ENCODE results near the gene PPP1R1A.

Gene PPP1R1A

DNA sequence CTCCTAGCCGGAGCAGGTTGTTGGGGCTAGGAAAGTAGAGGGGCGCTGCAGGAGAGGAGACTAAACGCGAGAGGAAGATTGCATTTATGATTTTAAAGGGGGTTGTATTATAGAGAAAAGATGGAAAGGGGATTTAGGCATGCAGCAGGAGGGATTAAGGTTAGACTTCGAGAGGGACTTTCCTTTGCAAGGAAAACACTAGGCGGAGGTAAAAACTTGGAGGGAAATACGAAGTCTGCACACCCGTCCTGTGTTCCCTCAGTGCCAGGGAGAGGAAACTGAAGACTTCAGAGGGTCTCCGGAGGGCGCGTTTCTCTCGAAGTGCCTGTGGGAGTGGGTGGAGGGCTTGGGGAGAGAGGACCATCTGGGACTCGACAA, 420 bp upstream of the PPP1R1A start:
- Histone ChIP-seq H3K4me1 (ENCODE audit: low read length) (no peaks in the 10 kb centered on the region), H3K9me3 (ENCODE audit: insufficient read depth, low read length) (no peaks in the 10 kb centered on the region), H3K36me3 (replicated peaks; ENCODE audit: low read depth, low read length) (no peaks in the 10 kb centered on the region), H2AFZ (ENCODE audit: low read depth, low read length) (no peak overlapping the region), H3K4me2 (ENCODE audit: low read length) (no peak overlapping the region), H3K9ac (ENCODE audit: low read length) (no peak overlapping the region), H4K20me1 (ENCODE audit: insufficient read depth, low read length) (no peaks in the 10 kb centered on the region), H3K27me3 (ENCODE audit: low read depth, low read length) (peaks cover 11% of the 10 kb centered on the region), H3K4me3 (ENCODE audit: low read length) (no peak overlapping the region), H3K27ac (ENCODE audit: low read length) (no peak overlapping the region), H3K79me2 (ENCODE audit: low read length) (no peaks in the 10 kb centered on the region)
- TF ChIP-seq, protein P1, sequence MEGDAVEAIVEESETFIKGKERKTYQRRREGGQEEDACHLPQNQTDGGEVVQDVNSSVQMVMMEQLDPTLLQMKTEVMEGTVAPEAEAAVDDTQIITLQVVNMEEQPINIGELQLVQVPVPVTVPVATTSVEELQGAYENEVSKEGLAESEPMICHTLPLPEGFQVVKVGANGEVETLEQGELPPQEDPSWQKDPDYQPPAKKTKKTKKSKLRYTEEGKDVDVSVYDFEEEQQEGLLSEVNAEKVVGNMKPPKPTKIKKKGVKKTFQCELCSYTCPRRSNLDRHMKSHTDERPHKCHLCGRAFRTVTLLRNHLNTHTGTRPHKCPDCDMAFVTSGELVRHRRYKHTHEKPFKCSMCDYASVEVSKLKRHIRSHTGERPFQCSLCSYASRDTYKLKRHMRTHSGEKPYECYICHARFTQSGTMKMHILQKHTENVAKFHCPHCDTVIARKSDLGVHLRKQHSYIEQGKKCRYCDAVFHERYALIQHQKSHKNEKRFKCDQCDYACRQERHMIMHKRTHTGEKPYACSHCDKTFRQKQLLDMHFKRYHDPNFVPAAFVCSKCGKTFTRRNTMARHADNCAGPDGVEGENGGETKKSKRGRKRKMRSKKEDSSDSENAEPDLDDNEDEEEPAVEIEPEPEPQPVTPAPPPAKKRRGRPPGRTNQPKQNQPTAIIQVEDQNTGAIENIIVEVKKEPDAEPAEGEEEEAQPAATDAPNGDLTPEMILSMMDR (IDR thresholded peaks at IDR 0.05; ENCODE audit: low read depth, low read length) = no peak
- TF ChIP-seq EZH2phosphoT487 (IDR thresholded peaks at IDR 0.05; ENCODE audit: low read depth) = no peak

DNA sequence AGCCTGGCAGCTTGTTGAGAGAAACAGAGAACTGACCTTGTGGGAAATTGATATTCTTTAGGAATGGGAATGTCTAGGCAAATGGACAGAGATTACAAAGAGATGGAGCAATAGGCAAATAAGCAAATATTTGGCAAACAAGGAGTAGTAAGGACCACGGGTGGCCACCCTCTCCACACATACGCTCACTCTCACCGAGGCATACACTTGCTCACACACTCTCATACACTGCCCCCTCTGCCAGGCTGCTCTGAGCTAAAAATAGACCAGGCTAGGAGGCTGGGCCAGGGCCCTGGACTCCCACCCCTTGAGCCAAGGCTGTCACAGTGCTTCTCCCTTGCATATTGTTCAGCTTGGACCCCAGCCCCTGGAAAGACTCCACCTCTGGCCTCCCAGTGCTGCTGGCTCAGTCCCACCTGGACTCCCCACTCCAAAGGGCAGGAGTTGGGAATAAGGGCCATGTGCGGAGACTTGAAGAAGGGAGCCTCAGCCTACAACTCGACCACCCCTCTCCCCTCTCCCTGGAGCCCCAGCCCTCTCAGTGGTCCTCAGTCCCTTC, 1.1 kb downstream of the PPP1R1A start:
- H3K4me1 ChIP-seq (ENCODE audit: low read length) = no peaks in the 10 kb centered on the region
- H3K36me3 ChIP-seq (replicated peaks; ENCODE audit: low read depth, low read length) = no peaks in the 10 kb centered on the region
- no peaks in the 10 kb centered on the region for H3K9me3 ChIP-seq (ENCODE audit: insufficient read depth, low read length)
- peaks cover 16% of the 10 kb centered on the region for H3K27me3 ChIP-seq (ENCODE audit: low read depth, low read length)
- no peaks in the 10 kb centered on the region for H3K79me2 ChIP-seq (ENCODE audit: low read length)
- no peaks in the 10 kb centered on the region for H4K20me1 ChIP-seq (ENCODE audit: insufficient read depth, low read length)
- H3K9ac ChIP-seq (ENCODE audit: low read length) = no peak overlapping the region
- H3K4me2 ChIP-seq (ENCODE audit: low read length) = no peak overlapping the region
- no peak overlapping the region for H3K4me3 ChIP-seq (ENCODE audit: low read length)
- no peak for TF ChIP-seq EZH2phosphoT487 (IDR thresholded peaks at IDR 0.05; ENCODE audit: low read depth)
- TF ChIP-seq, protein P1 (IDR thresholded peaks at IDR 0.05; ENCODE audit: low read depth, low read length) = no peak
- H3K27ac ChIP-seq (ENCODE audit: low read length) = no peak overlapping the region
- H2AFZ ChIP-seq (ENCODE audit: low read depth, low read length) = no peak overlapping the region

DNA sequence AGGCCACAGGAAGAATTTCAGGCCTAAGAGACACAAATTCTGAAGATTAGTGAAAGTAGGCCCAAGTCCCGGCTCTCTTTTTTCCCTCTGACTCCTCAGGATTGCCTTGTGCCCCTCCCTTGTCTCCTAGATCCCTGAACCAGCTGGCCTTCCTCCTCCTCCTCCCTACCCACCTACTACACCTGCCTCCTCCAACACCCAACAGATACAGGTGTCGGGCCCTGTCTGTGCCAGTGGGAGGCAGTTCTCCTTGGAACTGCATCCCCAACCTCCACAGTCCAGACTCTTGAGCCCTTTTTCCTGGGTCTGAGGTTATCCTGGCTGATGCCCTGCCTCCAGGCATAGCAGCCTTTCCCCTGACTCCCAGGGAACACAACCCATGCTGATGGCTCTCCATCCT, 1.8 kb downstream of the PPP1R1A start:
- H3K27me3 ChIP-seq (ENCODE audit: low read depth, low read length) = peaks cover 10% of the 10 kb centered on the region; the same call in 1 of the 2 replicates
- H4K20me1 ChIP-seq (ENCODE audit: insufficient read depth, low read length) = no peaks in the 10 kb centered on the region
- no peaks in the 10 kb centered on the region for H3K79me2 ChIP-seq (ENCODE audit: low read length)
- no peak for TF ChIP-seq EZH2phosphoT487 (IDR thresholded peaks at IDR 0.05; ENCODE audit: low read depth)
- TF ChIP-seq, protein P1 (IDR thresholded peaks at IDR 0.05; ENCODE audit: low read depth, low read length) = no peak
- H3K9me3 ChIP-seq (ENCODE audit: insufficient read depth, low read length) = no peaks in the 10 kb centered on the region
- H3K9ac ChIP-seq (ENCODE audit: low read length) = no peak overlapping the region
- H3K4me2 ChIP-seq (ENCODE audit: low read length) = no peak overlapping the region
- no peak overlapping the region for H3K27ac ChIP-seq (ENCODE audit: low read length)
- H3K4me3 ChIP-seq (ENCODE audit: low read length) = no peak overlapping the region
- H3K4me1 ChIP-seq (ENCODE audit: low read length) = no peaks in the 10 kb centered on the region
- no peak overlapping the region for H2AFZ ChIP-seq (ENCODE audit: low read depth, low read length)
- no peaks in the 10 kb centered on the region for H3K36me3 ChIP-seq (replicated peaks; ENCODE audit: low read depth, low read length)

DNA sequence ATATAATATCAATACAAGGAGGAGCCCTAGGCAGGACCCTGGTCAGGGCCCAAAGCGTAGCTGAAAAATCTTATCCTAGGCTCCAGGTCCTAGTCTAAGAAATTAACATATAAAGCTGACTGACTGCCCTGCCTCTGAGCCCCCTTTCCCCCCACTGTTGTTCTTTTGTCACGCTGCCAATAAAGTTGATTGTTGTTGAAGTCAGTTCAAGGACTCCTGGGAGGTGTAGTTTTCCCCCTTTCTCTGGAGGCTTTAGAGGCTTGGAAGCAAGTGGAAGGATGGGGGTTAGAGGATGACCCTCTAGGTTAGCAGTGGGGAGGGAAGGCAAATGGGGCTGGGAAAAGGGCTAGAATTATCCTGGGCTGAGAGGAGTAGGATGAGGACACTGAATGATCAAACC, 3.2 kb downstream of the PPP1R1A start:
- no peak for TF ChIP-seq EZH2phosphoT487 (IDR thresholded peaks at IDR 0.05; ENCODE audit: low read depth)
- TF ChIP-seq, protein P1 (IDR thresholded peaks at IDR 0.05; ENCODE audit: low read depth, low read length) = no peak
- Histone ChIP-seq H3K9ac (ENCODE audit: low read length) (no peak overlapping the region), H3K79me2 (ENCODE audit: low read length) (no peaks in the 10 kb centered on the region), H2AFZ (ENCODE audit: low read depth, low read length) (no peak overlapping the region), H3K4me2 (ENCODE audit: low read length) (no peak overlapping the region), H3K4me1 (ENCODE audit: low read length) (no peaks in the 10 kb centered on the region), H3K36me3 (replicated peaks; ENCODE audit: low read depth, low read length) (no peaks in the 10 kb centered on the region), H3K27ac (ENCODE audit: low read length) (no peak overlapping the region), H3K27me3 (ENCODE audit: low read depth, low read length) (peaks cover 10% of the 10 kb centered on the region; the same call in 1 of the 2 replicates), H3K4me3 (ENCODE audit: low read length) (no peak overlapping the region), H3K9me3 (ENCODE audit: insufficient read depth, low read length) (no peaks in the 10 kb centered on the region), H4K20me1 (ENCODE audit: insufficient read depth, low read length) (no peaks in the 10 kb centered on the region)
